Dermis blood vessel endothelial cell (primary cell): Measurements from ENCODE around the gene CBY2. TPM values are rescaled to one million over a fixed set of nuclear protein-coding genes. Genes with fewer than 3 reads are reported as not detected.
A peak's percentile ranks its signal among the peaks of the same experiment; 100 is the strongest.

Source experiments
- DNase-seq: peaks from one replicate; pipeline ENCODE4 v3.0.0; 2010
- total RNA-seq: library from RNA; depleted of rRNA; stranded (reverse); fragments of >200 nt; gene quantifications from 2 replicates; pipeline ENCODE4 v1.2.3, GENCODE V29; 2014

Gene CBY2
- total RNA-seq, 1 donor from 2014 or later = not detected

GRCh38 chr13:45702869-45703391 lies 810 bp downstream of the CBY2 start:
- DNase-seq = no peak

- DNase-seq = no peak
Measured at GRCh38 chr13:45704211-45704739, 2.2 kb downstream of the CBY2 start.

- DNase-seq = no peak
Measured at GRCh38 chr13:45704854-45705695, 3.0 kb downstream of the CBY2 start.

GRCh38 chr13:45705918-45706317 lies 3.8 kb downstream of the CBY2 start:
- DNase-seq = no peak

GRCh38 chr13:45707516-45708100 lies 5.5 kb downstream of the CBY2 start:
- no peak for DNase-seq

GRCh38 chr13:45711951-45712350 lies 9.8 kb downstream of the CBY2 start:
- no peak for DNase-seq

- no peak for DNase-seq
Measured at GRCh38 chr13:45713106-45713690, 11.1 kb downstream of the CBY2 start.

GRCh38 chr13:45713721-45714120 lies 11.6 kb downstream of the CBY2 start:
- no peak for DNase-seq

- no peak for DNase-seq
Measured at GRCh38 chr13:45714170-45714569, 12.1 kb downstream of the CBY2 start.

- DNase-seq = no peak
Measured at GRCh38 chr13:45715351-45715750, 13.2 kb downstream of the CBY2 start.

- DNase-seq = no peak
Measured at GRCh38 chr13:45717349-45717748, 15.2 kb downstream of the CBY2 start.

GRCh38 chr13:45718063-45718462 lies 15.9 kb downstream of the CBY2 start:
- DNase-seq = no peak

- DNase-seq = peak; percentile 83
Measured at GRCh38 chr13:45718992-45719391, 16.9 kb downstream of the CBY2 start.

- no peak for DNase-seq
Measured at GRCh38 chr13:45721203-45721731, 19.1 kb downstream of the CBY2 start.

- no peak for DNase-seq
Measured at GRCh38 chr13:45723798-45724197, 21.7 kb downstream of the CBY2 start.

GRCh38 chr13:45728759-45729158 lies 26.6 kb downstream of the CBY2 start:
- DNase-seq = peak; percentile 28

GRCh38 chr13:45731455-45731854 lies 29.3 kb downstream of the CBY2 start:
- DNase-seq = no peak

- no peak for DNase-seq
Measured at GRCh38 chr13:45732916-45733315, 30.8 kb downstream of the CBY2 start.

GRCh38 chr13:45733361-45733760 lies 31.2 kb downstream of the CBY2 start:
- DNase-seq = no peak

- DNase-seq = no peak
Measured at GRCh38 chr13:45737571-45738017, 35.5 kb downstream of the CBY2 start.

- DNase-seq = no peak
Measured at GRCh38 chr13:45742985-45743384, 40.9 kb downstream of the CBY2 start.

- no peak for DNase-seq
Measured at GRCh38 chr13:45744979-45745378, 42.9 kb downstream of the CBY2 start.

GRCh38 chr13:45747071-45747470 lies 45.0 kb downstream of the CBY2 start:
- no peak for DNase-seq
